Keratinocyte (primary cell): ENCODE results near the gene DDX20. TPM values are rescaled to one million over a fixed set of nuclear protein-coding genes. Genes with fewer than 3 reads are reported as not detected.

Experiments used
- DNase-seq: peaks from one replicate; pipeline ENCODE4 v3.0.0-alpha.2; 2011; ENCODE audit warnings: low read depth, missing footprints, low spot score
- FAIRE-seq: peaks from 2 replicates; lab custom pipeline; 2011; peaks lifted over from hg19 to GRCh38; lab: Jason Lieb, UNC
- H2AFZ ChIP-seq: 2 replicates; pipeline ENCODE4 v1.6.0; 2012; ENCODE audit warnings: low read length, control low read depth, inconsistent platforms; ENCODE audit not compliant: control insufficient read depth
- H3K27ac ChIP-seq: 2 replicates; pipeline ENCODE4 v1.5.1; 2011; ENCODE audit warnings: low read length; ENCODE audit not compliant: control insufficient read depth, insufficient read depth
- H3K27me3 ChIP-seq: 3 replicates; pipeline ENCODE4 v1.6.0; 2011; ENCODE audit warnings: low read length; ENCODE audit not compliant: control insufficient read depth, insufficient read depth; ENCODE audit errors: extremely low read depth
- H3K36me3 ChIP-seq, 2 experiments: 2 replicates in 1 of 2; 3 replicates in 1 of 2; pipeline ENCODE4 v1.5.1; 2011; ENCODE audit warnings: low read length in 2 of 2, mild to moderate bottlenecking in 1 of 2; ENCODE audit not compliant: control insufficient read depth in 2 of 2, insufficient read depth in 2 of 2; ENCODE audit errors: extremely low read depth in 1 of 2
- H3K4me1 ChIP-seq: 3 replicates; pipeline ENCODE4 v1.5.1; 2011; ENCODE audit warnings: low read length; ENCODE audit not compliant: control insufficient read depth, insufficient read depth; ENCODE audit errors: extremely low read depth
- H3K4me2 ChIP-seq: 3 replicates; pipeline ENCODE4 v1.6.0; 2011; ENCODE audit warnings: low read depth, low read length; ENCODE audit not compliant: control insufficient read depth, insufficient read depth; ENCODE audit errors: extremely low read depth
- H3K4me3 ChIP-seq, 3 experiments: fragments of 200-600 bp in 1 of 3; sonication (generic) in 1 of 3; 2 replicates in 2 of 3; 3 replicates in 1 of 3; pipeline ENCODE4 v1.5.1; 2011 to 2016; ENCODE audit warnings: low read length in 3 of 3, mild to moderate bottlenecking in 3 of 3, control low read depth in 2 of 3, inconsistent platforms in 1 of 3, low read depth in 1 of 3, mixed read lengths in 1 of 3, mixed run types in 1 of 3, moderate library complexity in 1 of 3; ENCODE audit not compliant: control insufficient read depth in 2 of 3, insufficient read depth in 2 of 3; ENCODE audit errors: extremely low read depth in 1 of 3
- H3K79me2 ChIP-seq: 2 replicates; pipeline ENCODE4 v1.6.0; 2012; ENCODE audit warnings: low read length; ENCODE audit not compliant: control insufficient read depth, insufficient read depth
- H3K9ac ChIP-seq: 3 replicates; pipeline ENCODE4 v1.6.0; 2011; ENCODE audit warnings: low read length; ENCODE audit not compliant: control insufficient read depth, insufficient read depth; ENCODE audit errors: extremely low read depth
- H3K9me1 ChIP-seq: 3 replicates; pipeline ENCODE4 v1.6.0; 2011; ENCODE audit warnings: low read length; ENCODE audit not compliant: control insufficient read depth, insufficient read depth; ENCODE audit errors: extremely low read depth
- H3K9me3 ChIP-seq: 2 replicates; pipeline ENCODE4 v1.5.1; 2012; ENCODE audit warnings: low read depth, low read length; ENCODE audit not compliant: control insufficient read depth
- H4K20me1 ChIP-seq: 3 replicates; pipeline ENCODE4 v1.6.0; 2011; ENCODE audit warnings: low read length; ENCODE audit not compliant: control insufficient read depth, insufficient read depth; ENCODE audit errors: extremely low read depth
- CTCF ChIP-seq, 3 experiments: IDR thresholded peaks in 1 of 3; conservative IDR thresholded peaks in 1 of 3; optimal IDR thresholded peaks in 1 of 3; 2 replicates in 2 of 3; 3 replicates in 1 of 3; pipeline versions ENCODE3 to v1.5.1; 2011; ENCODE audit warnings: low read length in 3 of 3, mild to moderate bottlenecking in 3 of 3, moderate library complexity in 2 of 3, control low read depth in 1 of 3, inconsistent platforms in 1 of 3; ENCODE audit not compliant: insufficient read depth in 2 of 3; ENCODE audit errors: extremely low read depth in 1 of 3
- EZH2 ChIP-seq: IDR thresholded peaks from one replicate; pipeline ENCODE4 v1.6.1; 2012; ENCODE audit warnings: inconsistent platforms, mild to moderate bottlenecking, low read length, moderate library complexity
- dilution Hi-C: fragments of 300-500 bp; cut with MboI; formaldehyde crosslinking; loops from one replicate; pipeline ENCODE4 v1.7.0; 2020; ENCODE audit warnings: low sequenced_read_pairs; ENCODE audit not compliant: extremely low pct_ligation_motif_present
- polyA minus RNA-seq, 3 experiments: library from RNA; depleted of rRNA, polyadenylated mRNA; stranded (reverse); fragments of >200 nt; gene quantifications; 1 replicate in 1 of 3; 2 replicates in 1 of 3; 3 replicates in 1 of 3; pipeline ENCODE4 v1.2.3, GENCODE V29; 2011
- polyA plus RNA-seq, 5 experiments: library from polyadenylated mRNA; depleted of rRNA in 3 of 5; stranded (reverse) in 3 of 5; stranded (forward) in 1 of 5; unstranded in 1 of 5; fragments of >200 nt; gene quantifications; 1 replicate in 1 of 5; 2 replicates in 3 of 5; 3 replicates in 1 of 5; pipeline versions ENCODE4 v1.2.1 to v1.2.3, GENCODE V29; 2011 to 2012; ENCODE audit warnings: missing spikeins in 2 of 5, low read depth in 1 of 5, low replicate concordance in 1 of 5

The DDX20 gene
- polyA plus RNA-seq = 9.6 to 14.8 TPM (median 11.6 TPM) in 3 replicates
- 5.7 TPM for polyA plus RNA-seq (2011; ENCODE audit: low read depth)
- polyA plus RNA-seq (2011; cell fraction: cytosol; rRNA removed) = 6.6 and 13.6 TPM in 2 replicates
- 12.8 and 17.8 TPM in 2 replicates for polyA plus RNA-seq (2011; cell fraction: nucleus; rRNA removed)
- polyA plus RNA-seq (2012; ENCODE audit: low replicate concordance) = 6.2 and 10.7 TPM in 2 replicates
- 3.6 to 15.5 TPM (median 9.4 TPM) in 3 replicates for polyA minus RNA-seq
- 11.5 TPM for polyA minus RNA-seq (2011; cell fraction: cytosol; rRNA and poly(A)+ RNA removed)
- polyA minus RNA-seq (2011; cell fraction: nucleus; rRNA and poly(A)+ RNA removed) = 10.6 and 13.3 TPM in 2 replicates

GRCh38 chr1:111755331-111756123 is at the start of gene DDX20:
Gene DDX20 (plus strand): TSS chr1:111755901. CDS start chr1:111755925, 24 bp downstream.
- Histone ChIP-seq H4K20me1 (no peaks in the 10 kb centered on the region), H3K79me2 (peaks cover 23% of the 10 kb centered on the region), H3K4me1 (peaks cover 16% of the 10 kb centered on the region), H3K4me2 (peak within 1 kb of the TSS; percentile 95), H2AFZ (peak within 1 kb of the TSS; percentile 99), H3K4me3 (peak within 1 kb of the TSS; percentile 87 to 98 (median 90)), H3K27ac (peak within 1 kb of the TSS; percentile 93), H3K36me3 (peaks cover 0 to 2% of the 10 kb centered on the region in 2 experiments), H3K9me1 (no peaks in the 10 kb centered on the region), H3K27me3 (no peaks in the 10 kb centered on the region), H3K9ac (peak within 1 kb of the TSS; percentile 93), H3K9me3 (no peaks in the 10 kb centered on the region)
- FAIRE-seq (peak; percentile 48), DNase-seq (peak; percentile 65)
- TF ChIP-seq CTCF (optimal IDR thresholded peaks at IDR 0.05 in 1 of 3, IDR thresholded peaks at IDR 0.05 in 1 of 3, conservative IDR thresholded peaks at IDR 0.05 in 1 of 3; ENCODE audit: extremely low read depth in 1 of 3, insufficient read depth in 2 of 3, low read length in 3 of 3) (peak; percentile 76 to 90 (median 79)), EZH2 (no peak)
- dilution Hi-C loops = no loop called here

- DNase-seq = no peak
- Histone ChIP-seq H3K79me2 (no peaks in the 10 kb centered on the region), H3K9me1 (no peaks in the 10 kb centered on the region), H3K36me3 (peaks cover 0 to 5% of the 10 kb centered on the region in 2 experiments), H3K27me3 (no peaks in the 10 kb centered on the region), H4K20me1 (no peaks in the 10 kb centered on the region), H3K9ac (no peak overlapping the region), H3K4me1 (peaks cover 13% of the 10 kb centered on the region), H3K27ac (no peak overlapping the region), H3K4me2 (no peak overlapping the region), H3K9me3 (no peaks in the 10 kb centered on the region), H3K4me3 (no peak overlapping the region), H2AFZ (no peak overlapping the region)
- dilution Hi-C loops = no loop called here
- FAIRE-seq = no peak
- no peak for TF ChIP-seq CTCF (optimal IDR thresholded peaks at IDR 0.05 in 1 of 3, IDR thresholded peaks at IDR 0.05 in 1 of 3, conservative IDR thresholded peaks at IDR 0.05 in 1 of 3; ENCODE audit: extremely low read depth in 1 of 3, insufficient read depth in 2 of 3, low read length in 3 of 3)
Observed at GRCh38 chr1:111706921-111707320, 48.8 kb upstream of the DDX20 start.
